Endodermal cell (in vitro differentiated cells): ENCODE data around the gene CYP27B1. TPM values are rescaled to one million over a fixed set of nuclear protein-coding genes. Genes with fewer than 3 reads are reported as not detected.

Experiments used
- DNase-seq: peaks from one replicate; pipeline ENCODE4 v3.0.0-alpha.2; 2017
- H3K27ac ChIP-seq: 2 replicates; pipeline ENCODE4 v1.5.1; 2013; ENCODE audit warnings: mild to moderate bottlenecking, low read depth, low read length, moderate library complexity
- H3K27me3 ChIP-seq: 2 replicates; pipeline ENCODE4 v1.6.1; 2013; ENCODE audit warnings: mild to moderate bottlenecking, low read length, moderate library complexity; ENCODE audit not compliant: insufficient read depth, control insufficient read depth, poor library complexity, severe bottlenecking
- H3K36me3 ChIP-seq: 2 replicates; pipeline ENCODE4 v1.7.0; 2013; ENCODE audit warnings: mild to moderate bottlenecking, low read length, moderate library complexity; ENCODE audit not compliant: control insufficient read depth, insufficient read depth
- H3K4me1 ChIP-seq: one replicate; pipeline ENCODE4 v1.7.0; 2013; ENCODE audit warnings: low read length; ENCODE audit not compliant: control insufficient read depth, insufficient read depth
- H3K4me3 ChIP-seq: 2 replicates; pipeline ENCODE4 v1.5.1; 2013; ENCODE audit warnings: mild to moderate bottlenecking, low read length, moderate library complexity
- H3K9ac ChIP-seq: 2 replicates; pipeline ENCODE4 v1.6.1; 2013; ENCODE audit warnings: mild to moderate bottlenecking, low read length, moderate library complexity; ENCODE audit not compliant: poor library complexity, severe bottlenecking; ENCODE audit errors: extremely low read depth
- H3K9me3 ChIP-seq: 2 replicates; pipeline ENCODE4 v1.6.1; 2013; ENCODE audit warnings: mild to moderate bottlenecking, low read length, moderate library complexity; ENCODE audit not compliant: control insufficient read depth
- H3K27ac Mint-ChIP-seq: 2 replicates; pipeline ENCODE4 v1.8.0; 2020; ENCODE audit warnings: mixed read lengths
- H3K27me3 Mint-ChIP-seq: 2 replicates; pipeline ENCODE4 v1.8.0; 2021; ENCODE audit warnings: mild to moderate bottlenecking, mixed read lengths; ENCODE audit not compliant: insufficient read depth
- H3K36me3 Mint-ChIP-seq: 2 replicates; pipeline ENCODE4 v1.8.0; 2020; ENCODE audit warnings: low read depth, mixed read lengths
- H3K4me1 Mint-ChIP-seq: 2 replicates; pipeline ENCODE4 v1.8.0; 2020; ENCODE audit warnings: mixed read lengths
- H3K4me3 Mint-ChIP-seq: 2 replicates; pipeline ENCODE4 v1.8.0; 2020; ENCODE audit warnings: mild to moderate bottlenecking, moderate library complexity, mixed read lengths
- H3K9me3 Mint-ChIP-seq: 2 replicates; pipeline ENCODE4 v1.8.0; 2020; ENCODE audit warnings: mild to moderate bottlenecking, mixed read lengths
- WGBS, 2 experiments: methylation state at CpG; one replicate each; pipeline versions ENCODE4 v1.1.5 to v1.1.7; 2013; ENCODE audit warnings: missing lambda C conversion rate in 2 of 2, mixed read lengths in 1 of 2; ENCODE audit not compliant: insufficient coverage in 1 of 2, insufficient read length in 1 of 2; 5-methylcytosine and 5-hydroxymethylcytosine counted together
- total RNA-seq, 2 donors: library from RNA; stranded (reverse); fragmentation: NEBNext Ultra II Directional in 1 of 2; extraction: Animal tissue kit (Norgen Biotek cat#: 25700) in 1 of 2; gene quantifications; 2 replicates in 1 of 2; 3 replicates in 1 of 2; pipeline ENCODE4 v1.2.1, GENCODE V29; 2021
- TF ChIP-seq, protein P1 (sequence below): fragments of 200-600 bp; sonication (generic); conservative IDR thresholded peaks from 2 replicates; pipeline ENCODE4 v1.5.0; 2021; ENCODE audit warnings: antibody characterized with exemption, mild to moderate bottlenecking

The CYP27B1 gene
- total RNA-seq, 2 donors from 2014 or later: 2.4 to 3.1 TPM

GRCh38 chr12:57749061-57749460 lies 17.8 kb downstream of the CYP27B1 start:
- Histone ChIP-seq H3K27me3 (peaks cover 9% of the 10 kb centered on the region), H3K36me3 (peaks cover 50% of the 10 kb centered on the region), H3K9ac (no peak overlapping the region), H3K9me3 (no peaks in the 10 kb centered on the region), H3K4me1 (peaks cover 5% of the 10 kb centered on the region), H3K4me3 (no peak overlapping the region), H3K27ac (no peak overlapping the region)
- Mint-ChIP-seq H3K4me1 (peaks cover 29% of the 10 kb centered on the region), H3K4me3 (no peak overlapping the region), H3K9me3 (peaks cover 3% of the 10 kb centered on the region), H3K27ac (no peak overlapping the region), H3K27me3 (peaks cover 13% of the 10 kb centered on the region), H3K36me3 (peaks cover 50% of the 10 kb centered on the region)
- DNase-seq: no peak
- 98 to 100% methylated on average over 1 to 5 of the region's 5 CpGs for WGBS, 2 experiments
- TF ChIP-seq, protein P1, sequence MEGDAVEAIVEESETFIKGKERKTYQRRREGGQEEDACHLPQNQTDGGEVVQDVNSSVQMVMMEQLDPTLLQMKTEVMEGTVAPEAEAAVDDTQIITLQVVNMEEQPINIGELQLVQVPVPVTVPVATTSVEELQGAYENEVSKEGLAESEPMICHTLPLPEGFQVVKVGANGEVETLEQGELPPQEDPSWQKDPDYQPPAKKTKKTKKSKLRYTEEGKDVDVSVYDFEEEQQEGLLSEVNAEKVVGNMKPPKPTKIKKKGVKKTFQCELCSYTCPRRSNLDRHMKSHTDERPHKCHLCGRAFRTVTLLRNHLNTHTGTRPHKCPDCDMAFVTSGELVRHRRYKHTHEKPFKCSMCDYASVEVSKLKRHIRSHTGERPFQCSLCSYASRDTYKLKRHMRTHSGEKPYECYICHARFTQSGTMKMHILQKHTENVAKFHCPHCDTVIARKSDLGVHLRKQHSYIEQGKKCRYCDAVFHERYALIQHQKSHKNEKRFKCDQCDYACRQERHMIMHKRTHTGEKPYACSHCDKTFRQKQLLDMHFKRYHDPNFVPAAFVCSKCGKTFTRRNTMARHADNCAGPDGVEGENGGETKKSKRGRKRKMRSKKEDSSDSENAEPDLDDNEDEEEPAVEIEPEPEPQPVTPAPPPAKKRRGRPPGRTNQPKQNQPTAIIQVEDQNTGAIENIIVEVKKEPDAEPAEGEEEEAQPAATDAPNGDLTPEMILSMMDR: no peak

GRCh38 chr12:57746025-57746424 lies 20.9 kb downstream of the CYP27B1 start:
- 92 to 100% methylated on average over 3 of the region's 3 CpGs for WGBS, 2 experiments
- peaks cover 43% of the 10 kb centered on the region for H3K36me3 Mint-ChIP-seq
- Histone ChIP-seq H3K9ac (no peak overlapping the region), H3K27me3 (peaks cover 33% of the 10 kb centered on the region), H3K4me3 (peak overlapping the region; percentile 97), H3K9me3 (no peaks in the 10 kb centered on the region), H3K36me3 (peaks cover 48% of the 10 kb centered on the region), H3K4me1 (peaks cover 4% of the 10 kb centered on the region), H3K27ac (no peak overlapping the region)
- TF ChIP-seq, protein P1: no peak
- peaks cover 31% of the 10 kb centered on the region for H3K27me3 Mint-ChIP-seq
- DNase-seq: no peak
- peaks cover 3% of the 10 kb centered on the region for H3K9me3 Mint-ChIP-seq
- H3K4me3 Mint-ChIP-seq: peak overlapping the region; percentile 94
- peaks cover 7% of the 10 kb centered on the region for H3K4me1 Mint-ChIP-seq
- H3K27ac Mint-ChIP-seq: no peak overlapping the region

GRCh38 chr12:57745485-57745881 lies 21.4 kb downstream of the CYP27B1 start:
- peaks cover 37% of the 10 kb centered on the region for H3K36me3 Mint-ChIP-seq
- H3K27me3 Mint-ChIP-seq: peaks cover 37% of the 10 kb centered on the region
- Histone ChIP-seq H3K27ac (no peak overlapping the region), H3K27me3 (peaks cover 38% of the 10 kb centered on the region), H3K9me3 (no peaks in the 10 kb centered on the region), H3K9ac (peak overlapping the region; percentile 97), H3K36me3 (peaks cover 42% of the 10 kb centered on the region), H3K4me3 (peak overlapping the region; percentile 97), H3K4me1 (no peaks in the 10 kb centered on the region)
- WGBS, 2 experiments: 56 to 90% methylated on average over 3 to 8 of the region's 8 CpGs
- H3K4me1 Mint-ChIP-seq: peaks cover 5% of the 10 kb centered on the region
- TF ChIP-seq, protein P1: no peak
- H3K27ac Mint-ChIP-seq: peak overlapping the region; percentile 99
- peak overlapping the region; percentile 94 for H3K4me3 Mint-ChIP-seq
- H3K9me3 Mint-ChIP-seq: peaks cover 3% of the 10 kb centered on the region
- peak; percentile 71 for DNase-seq
